GM12874 (cell line): ENCODE data around the gene ATP6AP1.

Experiments used
- TF ChIP-seq, protein P1 (sequence below): IDR thresholded peaks from 2 replicates; pipeline ENCODE4 v1.5.1; 2011; ENCODE audit warnings: low read depth, mild to moderate bottlenecking, control low read depth, low read length, moderate library complexity; ENCODE audit not compliant: insufficient read depth

The ATP6AP1 gene

DNA sequence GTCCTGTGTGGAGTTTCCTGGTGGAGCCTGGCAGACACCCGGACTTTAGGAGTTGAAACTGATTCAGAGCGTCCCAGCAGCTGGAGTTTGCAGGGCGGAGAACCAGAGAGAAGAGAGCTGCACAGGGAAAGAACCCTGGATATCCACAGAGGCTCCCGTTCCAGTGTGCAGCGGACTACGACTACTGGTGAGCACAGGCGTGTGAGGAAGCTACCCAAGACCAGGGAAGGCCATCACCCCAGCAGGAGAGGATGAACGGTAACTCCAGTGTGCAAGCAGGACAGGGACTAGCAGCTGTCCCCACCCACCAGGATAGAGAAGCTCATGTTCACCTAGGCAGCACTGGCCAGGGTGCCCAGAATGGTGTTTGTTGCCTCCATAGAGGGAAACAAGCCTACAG lies 48.3 kb downstream of the ATP6AP1 start:
- TF ChIP-seq, protein P1, sequence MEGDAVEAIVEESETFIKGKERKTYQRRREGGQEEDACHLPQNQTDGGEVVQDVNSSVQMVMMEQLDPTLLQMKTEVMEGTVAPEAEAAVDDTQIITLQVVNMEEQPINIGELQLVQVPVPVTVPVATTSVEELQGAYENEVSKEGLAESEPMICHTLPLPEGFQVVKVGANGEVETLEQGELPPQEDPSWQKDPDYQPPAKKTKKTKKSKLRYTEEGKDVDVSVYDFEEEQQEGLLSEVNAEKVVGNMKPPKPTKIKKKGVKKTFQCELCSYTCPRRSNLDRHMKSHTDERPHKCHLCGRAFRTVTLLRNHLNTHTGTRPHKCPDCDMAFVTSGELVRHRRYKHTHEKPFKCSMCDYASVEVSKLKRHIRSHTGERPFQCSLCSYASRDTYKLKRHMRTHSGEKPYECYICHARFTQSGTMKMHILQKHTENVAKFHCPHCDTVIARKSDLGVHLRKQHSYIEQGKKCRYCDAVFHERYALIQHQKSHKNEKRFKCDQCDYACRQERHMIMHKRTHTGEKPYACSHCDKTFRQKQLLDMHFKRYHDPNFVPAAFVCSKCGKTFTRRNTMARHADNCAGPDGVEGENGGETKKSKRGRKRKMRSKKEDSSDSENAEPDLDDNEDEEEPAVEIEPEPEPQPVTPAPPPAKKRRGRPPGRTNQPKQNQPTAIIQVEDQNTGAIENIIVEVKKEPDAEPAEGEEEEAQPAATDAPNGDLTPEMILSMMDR, result no peak

- TF ChIP-seq, protein P1, result no peak
These were observed 49.5 kb downstream of the ATP6AP1 start for GRCh38 chrX:154477891-154478477.

- TF ChIP-seq, protein P1, result no peak
These were observed 50.5 kb downstream of the ATP6AP1 start, which contains the start of gene LAGE3 for GRCh38 chrX:154478728-154479622. Gene LAGE3 (minus strand): TSS chrX:154479281. CDS start chrX:154478915, 366 bp downstream.

- TF ChIP-seq, protein P1, result no peak
These were observed 52.7 kb downstream of the ATP6AP1 start for GRCh38 chrX:154481195-154481594.

- TF ChIP-seq, protein P1, result no peak
These were observed 53.6 kb downstream of the ATP6AP1 start for GRCh38 chrX:154481911-154482601.

- TF ChIP-seq, protein P1, result no peak
These were observed 54.3 kb downstream of the ATP6AP1 start for GRCh38 chrX:154482786-154483185.

- TF ChIP-seq, protein P1, result no peak
These were observed 54.8 kb downstream of the ATP6AP1 start for GRCh38 chrX:154483325-154483724.
